ENCODE data around the gene WBP1L. TPM values are rescaled to one million over a fixed set of nuclear protein-coding genes. Genes with fewer than 3 reads are reported as not detected.
A peak's percentile ranks its signal among the peaks of the same experiment; 100 is the strongest.
"Not testable (repeated sequence)": the region's sequence is repeated elsewhere in the genome, so short reads cannot be mapped to it uniquely, and the experiment has no call there.

The WBP1L gene
- total and polyA plus RNA-seq, 2 of the 13 experiments (the other 11 are each of a cell fraction or from before 2014, with no cell fraction given) = 8.3 to 12.3 TPM

DNA sequence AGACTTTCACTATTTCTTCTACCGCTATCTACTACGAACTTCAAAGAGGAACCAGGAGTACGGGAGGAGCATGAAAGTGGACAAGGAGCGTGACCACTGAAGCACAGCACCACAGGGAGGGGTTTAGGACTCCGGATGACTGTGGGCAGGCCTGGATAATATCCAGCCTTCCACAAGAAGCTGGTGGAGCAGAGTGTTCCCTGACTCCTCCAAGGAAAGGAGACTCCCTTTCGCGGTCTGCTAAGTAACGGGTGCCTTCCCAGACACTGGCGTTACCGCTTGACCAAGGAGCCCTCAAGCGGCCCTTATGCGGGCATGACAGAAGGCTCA lies 15.2 kb downstream of the WBP1L start:
- DNase-seq (ENCODE audit: low spot score); FAIRE-seq; H3K9me3 ChIP-seq (ENCODE audit: low read length); H2AFZ ChIP-seq (ENCODE audit: low read length); H3K9ac ChIP-seq (ENCODE audit: insufficient read depth, low read depth, low read length); POLR2A ChIA-PET; intact Hi-C loops (cut with micrococcal nuclease; ENCODE audit: unreplicated experiment); H3K79me2 ChIP-seq (ENCODE audit: insufficient read depth, low read length); BruUV-seq (replicated peaks); H3K4me2 ChIP-seq (ENCODE audit: low read depth, low read length); ATAC-seq; H4K20me1 ChIP-seq (ENCODE audit: insufficient read depth, low read length); H3K27ac ChIP-seq (ENCODE audit: extremely low read length, insufficient read depth, low read length); in situ Hi-C loops (cut with HindIII; ENCODE audit: extremely low pct_ligation_motif_present, low pct_unique_long_range_greater_than_20kb); H3K4me3 ChIP-seq (replicated peaks in 1 of 3; ENCODE audit: insufficient read depth in 1 of 3, low read depth in 2 of 3, low read length in 3 of 3); CTCF ChIA-PET (ENCODE audit: low intra/inter-chr PET ratio, low total read pairs); H3K36me3 ChIP-seq (replicated peaks in 1 of 2; ENCODE audit: control insufficient read depth in 1 of 2, insufficient read depth in 2 of 2, low read length in 2 of 2); H3K27me3 ChIP-seq (ENCODE audit: control insufficient read depth in 1 of 2, insufficient read depth in 2 of 2, low read length in 2 of 2): not testable (repeated sequence)
- WGBS (ENCODE audit: low lambda C conversion rate) = 90% methylated on average over 12 of the region's 12 CpGs
- H3K4me1 ChIP-seq (ENCODE audit: insufficient read depth, low read length) = peaks cover 20% of the 10 kb centered on the region

DNA sequence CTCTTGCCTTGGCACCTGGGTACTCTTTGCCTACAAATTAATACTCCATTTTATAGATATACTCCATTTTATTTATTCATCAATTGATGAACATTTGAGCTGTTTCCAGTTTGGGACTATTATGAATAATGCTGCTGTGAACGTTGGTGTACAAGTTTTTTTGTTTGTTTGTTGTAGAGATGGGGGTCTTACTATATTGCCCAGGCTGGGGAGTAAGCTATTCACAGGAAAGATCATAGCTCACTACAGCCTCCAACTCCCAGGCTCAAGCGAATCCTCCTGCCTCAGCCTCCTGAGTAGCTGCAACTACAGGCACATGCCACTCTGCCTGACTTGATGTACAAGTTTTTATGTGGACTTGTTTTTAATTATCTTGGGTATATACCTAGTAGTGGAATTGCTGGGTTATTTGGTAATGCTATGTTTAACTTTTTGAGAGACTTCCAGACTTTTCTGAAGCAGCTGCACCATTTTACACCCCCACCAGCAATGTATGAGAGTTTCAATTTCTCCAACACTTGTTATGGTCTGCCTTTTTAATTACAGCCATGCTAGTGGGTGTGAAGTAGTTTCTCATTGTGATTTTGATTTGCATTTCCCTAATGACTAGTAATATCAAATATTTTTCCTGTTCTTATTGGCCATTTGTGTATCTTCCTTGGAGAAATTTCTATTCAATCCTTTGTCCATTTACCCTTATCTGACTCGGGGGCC lies 15.9 kb downstream of the WBP1L start:
- Histone ChIP-seq H2AFZ (ENCODE audit: low read length) (no peak overlapping the region), H3K4me2 (ENCODE audit: low read depth, low read length) (no peak overlapping the region), H3K9ac (ENCODE audit: insufficient read depth, low read depth, low read length) (no peak overlapping the region), H4K20me1 (ENCODE audit: insufficient read depth, low read length) (no peaks in the 10 kb centered on the region), H3K27ac (ENCODE audit: extremely low read length, insufficient read depth, low read length) (no peak overlapping the region), H3K4me1 (ENCODE audit: insufficient read depth, low read length) (peaks cover 20% of the 10 kb centered on the region), H3K79me2 (ENCODE audit: insufficient read depth, low read length) (peaks cover 4% of the 10 kb centered on the region), H3K27me3 (ENCODE audit: control insufficient read depth in 1 of 2, insufficient read depth in 2 of 2, low read length in 2 of 2) (no peaks in the 10 kb centered on the region), H3K4me3 (replicated peaks in 1 of 3; ENCODE audit: insufficient read depth in 1 of 3, low read depth in 2 of 3, low read length in 3 of 3) (no peak overlapping the region), H3K36me3 (replicated peaks in 1 of 2; ENCODE audit: control insufficient read depth in 1 of 2, insufficient read depth in 2 of 2, low read length in 2 of 2) (no peaks in the 10 kb centered on the region), H3K9me3 (ENCODE audit: low read length) (no peaks in the 10 kb centered on the region)
- FAIRE-seq = no peak
- BruUV-seq (replicated peaks) = no TSS peak
- ATAC-seq = no peak
- no peak for TF ChIP-seq ZSCAN9 (CRISPR knock-in tag; IDR thresholded peaks at IDR 0.05; ENCODE audit: borderline replicate concordance)
- TF ChIP-seq HNRNPUL1 (IDR thresholded peaks at IDR 0.05; ENCODE audit: low read depth, low read length) = no peak
- no peak for TF ChIP-seq SCMH1 (CRISPR knock-in tag; IDR thresholded peaks at IDR 0.05; ENCODE audit: borderline replicate concordance)
- TF ChIP-seq, protein P1, sequence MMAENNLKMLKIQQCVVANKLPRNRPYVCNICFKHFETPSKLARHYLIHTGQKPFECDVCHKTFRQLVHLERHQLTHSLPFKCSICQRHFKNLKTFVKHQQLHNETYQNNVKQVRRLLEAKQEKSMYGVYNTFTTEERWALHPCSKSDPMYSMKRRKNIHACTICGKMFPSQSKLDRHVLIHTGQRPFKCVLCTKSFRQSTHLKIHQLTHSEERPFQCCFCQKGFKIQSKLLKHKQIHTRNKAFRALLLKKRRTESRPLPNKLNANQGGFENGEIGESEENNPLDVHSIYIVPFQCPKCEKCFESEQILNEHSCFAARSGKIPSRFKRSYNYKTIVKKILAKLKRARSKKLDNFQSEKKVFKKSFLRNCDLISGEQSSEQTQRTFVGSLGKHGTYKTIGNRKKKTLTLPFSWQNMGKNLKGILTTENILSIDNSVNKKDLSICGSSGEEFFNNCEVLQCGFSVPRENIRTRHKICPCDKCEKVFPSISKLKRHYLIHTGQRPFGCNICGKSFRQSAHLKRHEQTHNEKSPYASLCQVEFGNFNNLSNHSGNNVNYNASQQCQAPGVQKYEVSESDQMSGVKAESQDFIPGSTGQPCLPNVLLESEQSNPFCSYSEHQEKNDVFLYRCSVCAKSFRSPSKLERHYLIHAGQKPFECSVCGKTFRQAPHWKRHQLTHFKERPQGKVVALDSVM (CRISPR knock-in tag; IDR thresholded peaks at IDR 0.05) = 0 out of 2 replicates have a peak, but pooled peaks have one; percentile 16
- in situ Hi-C loops (cut with HindIII; ENCODE audit: extremely low pct_ligation_motif_present, low pct_unique_long_range_greater_than_20kb) = no loop called here
- POLR2A ChIA-PET = no interaction called here
- no peak for DNase-seq (ENCODE audit: low spot score)
- CTCF ChIA-PET (ENCODE audit: low intra/inter-chr PET ratio, low total read pairs) = no interaction called here
- intact Hi-C loops (cut with micrococcal nuclease; ENCODE audit: unreplicated experiment) = no loop called here
- 92% methylated on average over 3 of the region's 3 CpGs for WGBS (ENCODE audit: low lambda C conversion rate)
